ENCODE data around the gene STK40.

The STK40 gene

GRCh38 chr1:36303650-36304360, 81.9 kb downstream of the STK40 start:
- H3K36me3 ChIP-seq (replicated peaks; ENCODE audit: low read depth, low read length), result peaks cover 26% of the 10 kb centered on the region
- H3K4me1 ChIP-seq (ENCODE audit: low read length), result peaks cover 67% of the 10 kb centered on the region
- H3K4me3 ChIP-seq (ENCODE audit: low read length), result no peak overlapping the region
- peaks cover 27% of the 10 kb centered on the region for H3K79me2 ChIP-seq (ENCODE audit: low read length)
- H3K27me3 ChIP-seq (ENCODE audit: low read depth, low read length), result no peaks in the 10 kb centered on the region
- peak overlapping the region; percentile 87; the same call in 1 of the 2 replicates for H3K9ac ChIP-seq (ENCODE audit: low read length)
- H3K27ac ChIP-seq (ENCODE audit: low read length), result peak overlapping the region; percentile 100
- H4K20me1 ChIP-seq (ENCODE audit: insufficient read depth, low read length), result peaks cover 6% of the 10 kb centered on the region; the same call in 1 of the 2 replicates
- no peak overlapping the region for H2AFZ ChIP-seq (ENCODE audit: low read depth, low read length)
- no peaks in the 10 kb centered on the region for H3K9me3 ChIP-seq (ENCODE audit: insufficient read depth, low read length)
- peak overlapping the region; percentile 96 for H3K4me2 ChIP-seq (ENCODE audit: low read length)
- TF ChIP-seq CTCF (IDR thresholded peaks at IDR 0.05; ENCODE audit: low read depth, low read length), result no peak
- TF ChIP-seq EZH2phosphoT487 (IDR thresholded peaks at IDR 0.05; ENCODE audit: low read depth), result no peak

GRCh38 chr1:36303244-36303643, 82.5 kb downstream of the STK40 start:
- Histone ChIP-seq H3K79me2 (ENCODE audit: low read length) (peaks cover 23% of the 10 kb centered on the region), H3K27me3 (ENCODE audit: low read depth, low read length) (no peaks in the 10 kb centered on the region), H3K27ac (ENCODE audit: low read length) (peak overlapping the region; percentile 100), H2AFZ (ENCODE audit: low read depth, low read length) (no peak overlapping the region), H3K36me3 (replicated peaks; ENCODE audit: low read depth, low read length) (peaks cover 23% of the 10 kb centered on the region), H3K4me2 (ENCODE audit: low read length) (peak overlapping the region; percentile 96; the same call in 1 of the 2 replicates), H3K4me1 (ENCODE audit: low read length) (peaks cover 67% of the 10 kb centered on the region), H3K9ac (ENCODE audit: low read length) (peak overlapping the region; percentile 87; the same call in 1 of the 2 replicates), H3K4me3 (ENCODE audit: low read length) (no peak overlapping the region), H3K9me3 (ENCODE audit: insufficient read depth, low read length) (no peaks in the 10 kb centered on the region), H4K20me1 (ENCODE audit: insufficient read depth, low read length) (peaks cover 6% of the 10 kb centered on the region; the same call in 1 of the 2 replicates)
- TF ChIP-seq EZH2phosphoT487 (IDR thresholded peaks at IDR 0.05; ENCODE audit: low read depth), result no peak
- no peak for TF ChIP-seq CTCF (IDR thresholded peaks at IDR 0.05; ENCODE audit: low read depth, low read length)

GRCh38 chr1:36301220-36301619, 84.5 kb downstream of the STK40 start:
- no peak overlapping the region for H3K4me3 ChIP-seq (ENCODE audit: low read length)
- peak overlapping the region; percentile 60; the same call in 1 of the 2 replicates for H3K27ac ChIP-seq (ENCODE audit: low read length)
- no peak overlapping the region for H2AFZ ChIP-seq (ENCODE audit: low read depth, low read length)
- no peak for TF ChIP-seq EZH2phosphoT487 (IDR thresholded peaks at IDR 0.05; ENCODE audit: low read depth)
- TF ChIP-seq CTCF (IDR thresholded peaks at IDR 0.05; ENCODE audit: low read depth, low read length), result no peak
- no peaks in the 10 kb centered on the region for H3K9me3 ChIP-seq (ENCODE audit: insufficient read depth, low read length)
- no peak overlapping the region for H3K9ac ChIP-seq (ENCODE audit: low read length)
- no peak overlapping the region for H3K4me2 ChIP-seq (ENCODE audit: low read length)
- H3K27me3 ChIP-seq (ENCODE audit: low read depth, low read length), result no peaks in the 10 kb centered on the region
- H4K20me1 ChIP-seq (ENCODE audit: insufficient read depth, low read length), result no peaks in the 10 kb centered on the region
- H3K4me1 ChIP-seq (ENCODE audit: low read length), result peaks cover 61% of the 10 kb centered on the region
- peaks cover 4% of the 10 kb centered on the region for H3K79me2 ChIP-seq (ENCODE audit: low read length)
- peaks cover 26% of the 10 kb centered on the region for H3K36me3 ChIP-seq (replicated peaks; ENCODE audit: low read depth, low read length)

GRCh38 chr1:36300526-36300925, 85.2 kb downstream of the STK40 start:
- Histone ChIP-seq H2AFZ (ENCODE audit: low read depth, low read length) (no peak overlapping the region), H3K27ac (ENCODE audit: low read length) (peak overlapping the region; percentile 60), H4K20me1 (ENCODE audit: insufficient read depth, low read length) (no peaks in the 10 kb centered on the region), H3K36me3 (replicated peaks; ENCODE audit: low read depth, low read length) (peaks cover 26% of the 10 kb centered on the region), H3K27me3 (ENCODE audit: low read depth, low read length) (no peaks in the 10 kb centered on the region), H3K4me2 (ENCODE audit: low read length) (peak overlapping the region; percentile 12; the same call in 1 of the 2 replicates), H3K9ac (ENCODE audit: low read length) (no peak overlapping the region), H3K79me2 (ENCODE audit: low read length) (peaks cover 3% of the 10 kb centered on the region; the same call in 1 of the 2 replicates), H3K4me1 (ENCODE audit: low read length) (peaks cover 54% of the 10 kb centered on the region), H3K4me3 (ENCODE audit: low read length) (no peak overlapping the region), H3K9me3 (ENCODE audit: insufficient read depth, low read length) (no peaks in the 10 kb centered on the region)
- no peak for TF ChIP-seq EZH2phosphoT487 (IDR thresholded peaks at IDR 0.05; ENCODE audit: low read depth)
- no peak for TF ChIP-seq CTCF (IDR thresholded peaks at IDR 0.05; ENCODE audit: low read depth, low read length)
